Measurements from ENCODE around the gene DSCAM.

The DSCAM gene

GRCh38 chr21:40766381-40766780, 80.6 kb downstream of the DSCAM start:
- no peak for DNase-seq

- DNase-seq = peak; percentile 93
Observed at GRCh38 chr21:40765811-40766210, 81.1 kb downstream of the DSCAM start.

GRCh38 chr21:40760821-40761220, 86.1 kb downstream of the DSCAM start:
- no peak for DNase-seq

- DNase-seq = no peak
Observed at GRCh38 chr21:40759061-40759460, 87.9 kb downstream of the DSCAM start.

GRCh38 chr21:40757366-40757765, 89.6 kb downstream of the DSCAM start:
- DNase-seq = no peak

- DNase-seq = peak; percentile 67
Observed at GRCh38 chr21:40754466-40754865, 92.5 kb downstream of the DSCAM start.

GRCh38 chr21:40753756-40754155, 93.2 kb downstream of the DSCAM start:
- DNase-seq = no peak

GRCh38 chr21:40752125-40752524, 94.8 kb downstream of the DSCAM start:
- DNase-seq = no peak

- no peak for DNase-seq
Observed at GRCh38 chr21:40751221-40751620, 95.7 kb downstream of the DSCAM start.

GRCh38 chr21:40736145-40736544, 110.8 kb downstream of the DSCAM start:
- DNase-seq = no peak

GRCh38 chr21:40733024-40733397, 113.9 kb downstream of the DSCAM start:
- DNase-seq = peak; percentile 94

GRCh38 chr21:40732253-40733023, 114.5 kb downstream of the DSCAM start:
- DNase-seq = peak; percentile 94

- no peak for DNase-seq
Observed at GRCh38 chr21:40731206-40731605, 115.8 kb downstream of the DSCAM start.

GRCh38 chr21:40730426-40730800, 116.5 kb downstream of the DSCAM start:
- DNase-seq = no peak

- no peak for DNase-seq
Observed at GRCh38 chr21:40729761-40730425, 117.1 kb downstream of the DSCAM start.

- DNase-seq = no peak
Observed at GRCh38 chr21:40723966-40724365, 123.0 kb downstream of the DSCAM start.

GRCh38 chr21:40723317-40723716, 123.6 kb downstream of the DSCAM start:
- no peak for DNase-seq

- no peak for DNase-seq
Observed at GRCh38 chr21:40719615-40720014, 127.3 kb downstream of the DSCAM start.

GRCh38 chr21:40717028-40717427, 129.9 kb downstream of the DSCAM start:
- DNase-seq = peak; percentile 94

GRCh38 chr21:40714536-40714935, 132.4 kb downstream of the DSCAM start:
- no peak for DNase-seq

GRCh38 chr21:40707656-40708244, 139.2 kb downstream of the DSCAM start:
- no peak for DNase-seq

- DNase-seq = no peak
Observed at GRCh38 chr21:40706806-40707655, 139.9 kb downstream of the DSCAM start.

- DNase-seq = no peak
Observed at GRCh38 chr21:40706176-40706575, 140.8 kb downstream of the DSCAM start.
